Skeletal muscle cell (primary cell): Measurements from ENCODE around the gene PEMT.

ENCODE experiments used
- DNase-seq: peaks from one replicate; pipeline ENCODE4 v3.0.0-alpha.2; 2010; ENCODE audit warnings: low read depth
- H3K4me3 ChIP-seq: 2 replicates; pipeline ENCODE4 v1.5.1; 2011; ENCODE audit warnings: low read depth, mild to moderate bottlenecking, control low read depth, low read length, moderate library complexity

PEMT gene

DNA sequence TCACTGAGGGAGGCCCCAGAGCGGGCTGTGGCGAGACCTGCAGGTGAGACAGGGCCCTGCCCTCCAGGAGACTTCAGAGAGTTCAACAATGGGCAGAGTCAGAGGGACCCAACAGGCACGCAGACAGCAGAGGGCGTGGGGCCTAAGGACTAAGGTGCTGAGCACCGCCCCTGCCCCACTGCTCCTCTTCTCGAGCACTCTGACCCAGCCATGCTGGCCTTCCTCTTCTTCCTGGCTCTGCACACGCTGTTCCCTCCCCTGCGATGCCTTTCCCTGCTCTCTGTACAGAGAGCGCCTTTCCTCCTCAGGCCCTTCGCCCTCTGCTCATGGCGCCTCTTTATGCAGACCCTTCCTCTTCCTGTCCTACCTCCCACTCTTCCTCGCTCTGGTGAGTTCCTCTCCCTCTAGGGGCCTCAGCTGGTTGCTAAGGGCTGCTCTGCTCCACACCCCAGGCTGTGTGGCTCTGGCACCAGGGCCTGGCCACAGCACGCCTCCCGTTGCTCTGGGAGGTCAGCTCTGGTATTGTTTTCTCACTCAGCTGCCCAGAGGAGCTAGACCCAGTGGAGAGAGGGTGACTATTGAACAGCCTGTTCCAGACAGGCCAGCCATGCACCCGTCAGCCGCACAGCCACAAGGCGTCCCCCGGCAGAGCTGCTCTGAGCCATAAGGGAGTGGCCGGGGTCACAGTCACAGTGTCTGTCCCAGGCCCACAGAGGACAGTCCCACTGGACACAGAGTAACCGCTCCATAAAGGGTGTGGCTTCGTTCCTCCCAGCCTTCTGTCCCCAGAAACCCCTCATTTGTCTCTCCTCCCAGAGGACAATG is 81.7 kb downstream of the PEMT start:
- no peak overlapping the region for H3K4me3 ChIP-seq
- no peak for DNase-seq

GRCh38 chr17:17508646-17509591 is 82.6 kb downstream of the PEMT start:
- no peak overlapping the region for H3K4me3 ChIP-seq
- no peak for DNase-seq

DNA sequence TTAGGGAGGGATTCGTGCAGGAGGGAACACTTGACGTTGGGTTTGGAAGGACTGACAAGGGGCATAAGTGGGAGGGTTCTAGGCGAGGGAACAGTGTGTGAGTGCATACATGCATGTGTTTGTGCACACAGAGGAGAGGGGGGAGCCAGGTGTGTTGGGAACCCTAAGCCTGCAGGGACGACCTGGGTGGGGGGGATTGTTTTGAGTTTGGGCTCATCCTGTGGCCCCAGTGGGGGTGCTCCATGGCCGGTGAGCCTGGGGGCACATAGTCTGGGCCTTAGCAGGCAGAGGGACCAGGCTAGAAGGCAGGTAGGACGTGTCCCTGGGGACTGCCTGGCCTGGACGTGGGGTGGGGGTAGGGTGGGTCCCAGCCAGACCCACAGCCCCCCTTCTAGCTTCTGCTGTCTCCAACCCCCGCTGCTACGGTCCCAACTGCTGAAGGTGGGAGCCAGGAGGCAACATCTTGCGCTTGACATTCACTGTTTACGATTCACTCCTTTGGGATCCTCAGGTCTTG is 83.4 kb downstream of the PEMT start:
- no peak overlapping the region for H3K4me3 ChIP-seq
- no peak for DNase-seq

DNA sequence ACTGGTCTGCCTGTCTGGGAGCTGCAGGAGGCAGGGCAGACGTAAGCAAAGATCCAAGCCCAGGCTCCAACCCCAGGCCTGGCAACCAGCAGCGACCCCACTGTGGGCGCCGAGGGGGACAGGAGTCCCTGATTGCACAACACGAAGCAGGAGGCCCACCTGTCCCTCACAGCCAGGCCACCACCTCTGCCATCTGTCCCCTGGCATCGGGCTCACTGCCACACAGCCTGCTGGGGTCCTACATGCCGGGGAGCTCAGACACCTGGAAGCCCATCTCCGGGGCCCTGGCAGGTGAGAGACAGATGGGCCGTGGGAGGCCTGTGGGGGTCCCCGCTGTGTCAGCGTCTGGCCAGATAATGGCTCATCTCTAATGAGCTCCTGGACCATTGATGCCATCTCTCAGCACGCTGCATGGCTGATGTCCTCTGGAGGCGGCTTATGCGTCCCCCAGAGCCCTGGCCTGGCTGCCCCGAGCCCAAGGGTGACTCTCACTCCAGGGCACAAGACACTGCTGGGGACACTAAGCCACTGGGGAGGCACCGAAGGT is 84.0 kb downstream of the PEMT start:
- no peak for DNase-seq
- no peak overlapping the region for H3K4me3 ChIP-seq

- DNase-seq = no peak
- H3K4me3 ChIP-seq = no peak overlapping the region
Observed at GRCh38 chr17:17506893-17507464, 84.5 kb downstream of the PEMT start.

DNA sequence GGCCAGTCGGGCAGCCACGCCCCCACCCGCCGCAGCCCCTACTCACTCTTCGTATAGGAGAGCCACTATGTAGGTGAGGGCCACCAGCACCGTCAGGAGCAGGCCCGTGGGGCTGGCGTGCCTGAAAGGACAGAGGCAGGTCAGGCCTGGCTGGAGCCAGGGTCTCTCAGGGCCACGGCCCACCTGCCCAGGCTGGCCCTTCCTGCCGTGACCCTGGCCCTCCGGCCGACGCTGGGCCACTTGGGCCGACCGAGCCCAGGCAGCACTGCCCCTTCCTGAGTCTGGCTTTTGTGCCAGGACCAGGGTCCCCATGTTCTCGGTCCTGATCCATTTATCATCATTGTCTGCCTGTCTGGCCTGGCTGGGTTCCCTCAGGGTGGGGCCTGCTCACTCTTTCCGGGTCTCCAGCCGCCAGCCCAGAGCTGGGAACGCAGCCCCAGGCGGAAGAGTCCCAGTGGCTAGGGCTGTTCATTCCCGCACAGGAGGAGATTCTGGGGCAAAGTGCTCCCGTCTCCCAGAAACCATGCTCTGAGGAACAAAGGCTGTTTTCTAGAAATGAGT is 85.2 kb downstream of the PEMT start:
- no peak for DNase-seq
- H3K4me3 ChIP-seq = no peak overlapping the region

DNA sequence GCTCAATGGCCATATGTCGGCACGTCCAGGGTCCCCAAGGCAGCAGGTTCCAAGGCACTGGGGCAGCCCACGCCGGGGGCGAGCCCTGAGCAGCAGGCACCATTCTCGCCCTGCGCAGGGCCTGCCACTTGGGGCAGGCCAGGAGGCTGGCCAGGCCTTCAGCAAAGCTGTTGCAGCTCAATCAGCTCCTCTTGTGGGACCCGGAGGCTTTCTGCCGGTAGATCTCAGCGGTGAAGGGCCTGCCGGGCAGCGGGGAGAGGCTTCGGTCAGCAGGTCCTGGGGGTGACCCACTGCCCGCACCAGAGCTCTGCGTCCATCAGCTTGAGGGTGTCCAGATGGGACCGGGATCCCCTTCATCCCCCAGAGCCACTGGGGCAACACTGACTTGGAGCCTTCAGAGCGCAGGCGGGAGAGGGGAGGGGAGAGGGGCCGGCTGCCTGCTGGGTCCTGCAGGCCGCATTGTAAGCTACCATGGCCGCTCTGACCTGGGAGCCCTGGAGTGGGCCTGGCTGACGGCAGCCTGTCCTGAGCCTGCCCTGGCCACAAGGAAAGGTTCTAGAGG is 85.8 kb downstream of the PEMT start:
- H3K4me3 ChIP-seq = no peak overlapping the region
- no peak for DNase-seq

GRCh38 chr17:17505151-17505550 is 86.4 kb downstream of the PEMT start:
- H3K4me3 ChIP-seq = no peak overlapping the region
- no peak for DNase-seq

GRCh38 chr17:17504341-17505140 is 87.0 kb downstream of the PEMT start:
- DNase-seq = no peak
- H3K4me3 ChIP-seq = no peak overlapping the region

DNA sequence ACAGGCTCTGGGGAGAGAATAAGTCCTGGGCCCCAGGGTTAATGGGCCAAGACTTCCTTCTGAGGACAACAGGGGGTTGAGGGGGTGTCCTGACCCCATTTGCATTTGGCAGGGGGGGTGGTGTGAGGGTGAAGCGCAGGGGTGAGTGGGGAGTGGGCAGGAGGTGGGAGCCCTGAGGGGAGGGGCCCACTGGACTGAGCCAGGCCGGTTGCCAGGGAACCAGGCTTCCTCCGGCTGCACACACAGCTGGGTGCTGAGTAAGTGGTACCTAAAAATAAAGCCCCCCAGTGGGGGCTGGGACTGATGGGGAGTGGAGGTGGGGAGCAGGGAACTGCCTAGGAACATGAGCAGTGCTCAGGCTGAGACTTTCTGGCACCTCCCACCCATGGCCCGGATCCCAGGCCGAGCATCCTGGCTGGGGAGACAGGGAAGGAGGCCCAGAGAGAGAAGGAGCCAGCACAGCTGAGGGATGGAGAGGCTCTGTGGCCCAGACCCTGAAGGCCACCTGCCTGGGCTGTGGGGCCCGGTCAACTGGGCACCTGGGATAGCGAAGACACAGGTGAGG is 87.9 kb downstream of the PEMT start:
- no peak overlapping the region for H3K4me3 ChIP-seq
- DNase-seq = no peak

DNA sequence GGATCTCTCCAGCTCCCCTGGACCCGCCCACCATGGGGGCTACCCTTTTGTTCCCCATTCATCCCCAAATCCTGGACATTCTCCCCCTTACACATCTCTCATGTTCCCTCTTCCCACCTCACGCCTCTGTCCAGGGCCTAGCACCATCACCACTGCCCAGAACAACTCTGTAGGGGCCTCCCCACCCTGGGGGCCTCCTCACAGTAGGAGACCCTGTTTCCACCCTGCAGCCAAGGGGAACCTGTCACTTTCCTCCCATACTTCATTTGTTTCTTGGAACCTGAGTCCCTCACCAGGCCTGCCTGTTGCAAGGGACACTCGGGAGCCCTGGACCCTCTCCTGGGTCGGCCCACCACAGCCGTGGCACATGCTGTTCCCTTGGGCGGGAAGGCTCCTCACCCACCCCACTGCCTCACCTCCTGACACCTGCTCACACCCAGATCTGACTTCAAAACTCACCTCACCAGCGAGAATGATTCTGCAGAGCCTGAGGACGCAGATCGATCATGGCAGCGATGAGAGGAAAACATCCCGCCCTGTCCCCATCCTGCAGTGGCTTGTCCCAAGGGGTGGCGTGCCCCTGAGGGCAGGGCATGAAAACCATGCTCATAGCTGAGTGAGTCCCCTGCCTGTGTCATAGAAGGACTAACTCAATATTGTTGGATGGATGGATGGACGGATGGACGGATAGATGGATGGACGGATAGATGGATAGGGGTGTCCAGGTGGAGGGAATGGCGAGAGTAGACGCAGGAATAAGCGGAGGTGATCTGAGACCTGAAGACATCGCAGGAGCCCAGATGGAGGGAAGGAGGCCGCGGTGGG is 88.6 kb downstream of the PEMT start:
- no peak overlapping the region for H3K4me3 ChIP-seq
- no peak for DNase-seq

GRCh38 chr17:17500999-17501605 is 90.4 kb downstream of the PEMT start:
- DNase-seq = no peak

GRCh38 chr17:17499402-17500145 is 91.9 kb downstream of the PEMT start:
- no peak overlapping the region for H3K4me3 ChIP-seq

More at GRCh38 chr17:17500999-17501605, 90.4 kb downstream of the PEMT start:
- H3K4me3 ChIP-seq = no peak overlapping the region

DNA sequence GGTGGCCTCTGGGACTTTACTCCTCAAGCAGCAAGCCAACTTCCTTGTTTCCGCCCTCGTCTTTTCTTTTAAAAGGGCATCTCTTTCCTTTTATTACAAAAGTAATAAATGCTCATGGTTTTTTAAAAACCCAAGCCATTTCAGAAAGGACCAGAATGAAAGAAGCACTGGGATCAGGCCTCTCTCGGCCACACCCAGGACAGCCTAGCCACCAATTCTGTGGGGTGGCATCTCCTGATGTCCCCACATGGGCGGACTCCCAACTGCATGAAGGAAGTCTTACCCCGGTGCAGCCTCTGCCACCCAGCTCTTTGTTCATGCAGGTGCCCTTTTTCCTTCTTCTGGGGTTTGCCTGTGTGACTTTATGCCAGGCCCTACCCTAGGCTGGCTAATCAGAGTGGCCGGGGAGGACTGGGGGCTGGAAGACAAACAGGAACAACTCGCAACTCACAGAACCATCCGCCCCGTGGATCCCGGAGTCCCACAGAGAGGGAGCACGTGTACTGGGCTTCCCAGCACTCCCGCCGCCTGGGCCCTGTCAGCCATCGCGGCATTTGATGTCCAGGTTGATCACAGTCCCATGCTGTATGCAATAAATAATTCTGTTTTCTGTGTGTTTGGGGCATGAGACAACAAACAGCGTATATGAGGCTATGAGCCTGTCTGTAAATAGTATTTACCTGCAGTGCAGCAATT is 92.8 kb downstream of the PEMT start:
- no peak for DNase-seq
- H3K4me3 ChIP-seq = no peak overlapping the region

More at GRCh38 chr17:17499402-17500145, 91.9 kb downstream of the PEMT start:
- no peak for DNase-seq

DNA sequence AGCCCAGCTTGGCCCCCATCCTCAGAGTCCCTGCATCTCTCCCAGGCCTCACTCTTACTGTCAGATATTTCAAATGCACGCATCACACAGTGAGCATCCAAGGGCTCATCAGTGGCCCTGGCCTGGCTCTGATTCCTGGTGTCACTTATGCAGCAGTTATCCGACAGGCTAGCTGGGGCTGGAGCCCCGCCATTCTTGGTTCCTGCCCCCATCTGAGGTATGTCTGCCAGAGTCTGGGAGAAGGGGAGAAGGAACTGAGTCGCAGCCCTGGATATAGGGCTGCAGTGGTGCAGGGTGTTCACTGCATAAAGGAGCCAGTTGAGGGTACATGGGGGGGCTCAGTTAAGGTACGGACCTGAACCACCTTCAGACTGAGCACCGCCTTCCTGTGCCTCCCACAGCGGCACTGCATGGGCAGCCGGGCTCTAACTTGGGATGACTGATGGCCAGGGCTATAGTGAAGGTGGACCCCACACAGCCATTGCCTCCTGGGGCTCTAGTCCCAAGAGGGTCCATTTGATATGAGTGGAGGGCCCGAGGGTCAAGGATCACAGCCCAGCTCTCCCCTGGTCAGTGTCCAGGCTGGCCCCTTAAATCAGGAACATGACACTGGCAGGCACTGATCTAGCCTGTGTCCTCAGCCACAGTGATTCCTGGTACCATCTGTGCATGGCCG is 93.5 kb downstream of the PEMT start:
- no peak for DNase-seq

More for the DNA sequence above, 93.5 kb downstream of the PEMT start:
- no peak overlapping the region for H3K4me3 ChIP-seq
